ENCODE results near the gene KRTAP5-11.
"Not testable (repeated sequence)": the region's sequence is repeated elsewhere in the genome, so short reads cannot be mapped to it uniquely, and the experiment has no call there.

GRCh38 chr11:71589546-71589920 lies 6.9 kb upstream of the KRTAP5-11 start:
- TF ChIP-seq POLR2A (IDR thresholded peaks at IDR 0.05; ENCODE audit: low read length); GATA1 (IDR thresholded peaks at IDR 0.05; ENCODE audit: low read depth, low read length): not testable (repeated sequence)
